ENCODE data around the gene KCNC2.

GRCh38 chr12:75192196-75192595 lies 17.4 kb downstream of the KCNC2 start:
- TF ChIP-seq SP1 (IDR thresholded peaks at IDR 0.05) (no peak), ELF4 (IDR thresholded peaks at IDR 0.05) (no peak), ARNT (IDR thresholded peaks at IDR 0.05) (no peak), HDGF (IDR thresholded peaks at IDR 0.05; ENCODE audit: borderline replicate concordance) (no peak), NFRKB (IDR thresholded peaks at IDR 0.05) (no peak), ZNF384 (IDR thresholded peaks at IDR 0.05) (no peak), TARDBP (IDR thresholded peaks at IDR 0.05) (no peak), BHLHE40 (IDR thresholded peaks at IDR 0.05; ENCODE audit: borderline replicate concordance) (no peak)

Data from HEK293T (cell line).